ENCODE results near the gene GAS2L2. TPM values are rescaled to one million over a fixed set of nuclear protein-coding genes. Genes with fewer than 3 reads are reported as not detected.

The GAS2L2 gene
- total RNA-seq (2021) (not detected in 2 replicates), Bru-seq, nascent RNA (not detected), BruChase-seq, experiment 1, labeled RNA remaining after a 2-hour chase (percentile 7 among the genes with signal in this experiment), BruChase-seq, experiment 2, labeled RNA remaining after a 6-hour chase (percentile 12 among the genes with signal in this experiment)
- long read RNA-seq, result 0 reads

- intact Hi-C loops (cut with micrococcal nuclease; ENCODE audit: unreplicated experiment), result no loop called here
- H3K4me2 ChIP-seq, result no peak within 1 kb of the TSS
These were observed at the start of gene GAS2L2 for GRCh38 chr17:35752945-35753764. GAS2L2 (minus strand) TSS chr17:35753239; CDS start chr17:35752850, 389 bp downstream.

GRCh38 chr17:35801583-35802224 lies 48.7 kb upstream of the GAS2L2 start:
- no peaks in the 10 kb centered on the region for H3K9me3 ChIP-seq (ENCODE audit: insufficient read depth, low read depth)
- BruUV-seq (replicated peaks), result no TSS peak
- peaks cover under 1% of the 10 kb centered on the region for H3K4me1 ChIP-seq (replicated peaks; ENCODE audit: insufficient read depth)
- no peaks in the 10 kb centered on the region for H3K9me2 ChIP-seq (ENCODE audit: insufficient read depth)
- H3F3A ChIP-seq (ENCODE audit: insufficient read depth, low read depth), result peaks cover 4% of the 10 kb centered on the region; the same call in 1 of the 2 replicates
- no peaks in the 10 kb centered on the region for H4K20me1 ChIP-seq (ENCODE audit: insufficient read depth)
- DNase-seq, result no peak
- H3K4me2 ChIP-seq, result no peak overlapping the region
- no peak overlapping the region for H2AFZ ChIP-seq
- no peaks in the 10 kb centered on the region for H3K79me2 ChIP-seq (ENCODE audit: low read depth)
- intact Hi-C loops (cut with micrococcal nuclease; ENCODE audit: unreplicated experiment), result loop anchor here (10.0 kb wide), 1 partner anchor 187 kb away; no protein-coding TSS in a partner anchor
- H3K4me3 ChIP-seq, result no peak overlapping the region
- peaks cover 10% of the 10 kb centered on the region for H3K27me3 ChIP-seq (ENCODE audit: insufficient read depth, low read depth)
- no peaks in the 10 kb centered on the region for H3K36me3 ChIP-seq (ENCODE audit: low read depth)
- no peak for TF ChIP-seq EZH2 (IDR thresholded peaks at IDR 0.05; ENCODE audit: low read depth)
- TF ChIP-seq CTCF (conservative IDR thresholded peaks at IDR 0.05), result no peak
- POLR2A ChIA-PET (ENCODE audit: unreplicated experiment), result no interaction called here
- CTCF ChIA-PET, result no interaction called here
- no peak overlapping the region for H3K27ac ChIP-seq

More at GRCh38 chr17:35752945-35753764, at the start of gene GAS2L2:
- BruUV-seq (replicated peaks), result no TSS peak
- H3K4me3 ChIP-seq, result no peak within 1 kb of the TSS
- no peak for DNase-seq
- H3K9me2 ChIP-seq (ENCODE audit: insufficient read depth), result no peaks in the 10 kb centered on the region
- H3K27ac ChIP-seq, result no peak within 1 kb of the TSS
- H3K4me1 ChIP-seq (replicated peaks; ENCODE audit: insufficient read depth), result no peaks in the 10 kb centered on the region
- no peak within 1 kb of the TSS for H2AFZ ChIP-seq
- POLR2A ChIA-PET (ENCODE audit: unreplicated experiment), result no interaction called here
- TF ChIP-seq CTCF (conservative IDR thresholded peaks at IDR 0.05) (no peak), EZH2 (IDR thresholded peaks at IDR 0.05; ENCODE audit: low read depth) (no peak)
- no peaks in the 10 kb centered on the region for H3K36me3 ChIP-seq (ENCODE audit: low read depth)
- H4K20me1 ChIP-seq (ENCODE audit: insufficient read depth), result no peaks in the 10 kb centered on the region
- H3K9me3 ChIP-seq (ENCODE audit: insufficient read depth, low read depth), result no peaks in the 10 kb centered on the region
- no peaks in the 10 kb centered on the region for H3F3A ChIP-seq (ENCODE audit: insufficient read depth, low read depth)
- no peaks in the 10 kb centered on the region for H3K79me2 ChIP-seq (ENCODE audit: low read depth)
- peaks cover 4% of the 10 kb centered on the region; the same call in 1 of the 2 replicates for H3K27me3 ChIP-seq (ENCODE audit: insufficient read depth, low read depth)
- CTCF ChIA-PET, result no interaction called here

- no TSS peak for BruUV-seq (replicated peaks)
- H3K4me1 ChIP-seq (replicated peaks; ENCODE audit: insufficient read depth), result peaks cover 2% of the 10 kb centered on the region; the same call in 1 of the 2 replicates
- DNase-seq, result peak in 1 of 2 experiments; percentile 70
- H2AFZ ChIP-seq, result no peak overlapping the region
- no peak overlapping the region for H3K4me3 ChIP-seq
- intact Hi-C loops (cut with micrococcal nuclease; ENCODE audit: unreplicated experiment), result loop anchor here (1.0 to 10.0 kb wide), 2 partner anchors 17 to 185 kb away; no protein-coding TSS in a partner anchor
- H3K79me2 ChIP-seq (ENCODE audit: low read depth), result no peaks in the 10 kb centered on the region
- ChIA-PET POLR2A (ENCODE audit: unreplicated experiment) (interaction anchor here (0.6 kb wide), 1 partner anchor 225 kb away, joined by 13 read pairs; no protein-coding TSS in a partner anchor), CTCF (no interaction called here)
- H3F3A ChIP-seq (ENCODE audit: insufficient read depth, low read depth), result peaks cover 10% of the 10 kb centered on the region; the same call in 1 of the 2 replicates
- peaks cover 27% of the 10 kb centered on the region for H3K27me3 ChIP-seq (ENCODE audit: insufficient read depth, low read depth)
- H3K9me3 ChIP-seq (ENCODE audit: insufficient read depth, low read depth), result no peaks in the 10 kb centered on the region
- no peaks in the 10 kb centered on the region for H3K9me2 ChIP-seq (ENCODE audit: insufficient read depth)
- H4K20me1 ChIP-seq (ENCODE audit: insufficient read depth), result no peaks in the 10 kb centered on the region
- no peak overlapping the region for H3K27ac ChIP-seq
- H3K4me2 ChIP-seq, result no peak overlapping the region
- no peaks in the 10 kb centered on the region for H3K36me3 ChIP-seq (ENCODE audit: low read depth)
- no peak for TF ChIP-seq EZH2 (IDR thresholded peaks at IDR 0.05; ENCODE audit: low read depth)
- no peak for TF ChIP-seq CTCF (conservative IDR thresholded peaks at IDR 0.05)
These were observed 46.9 kb upstream of the GAS2L2 start for GRCh38 chr17:35799942-35800341.

All from PC-9 (cell line).